HepG2 (cell line): ENCODE measurements around the gene VAC14. TPM values are rescaled to one million over a fixed set of nuclear protein-coding genes. Genes with fewer than 3 reads are reported as not detected.
A peak's percentile ranks its signal among the peaks of the same experiment; 100 is the strongest.

Experiments
- E2F2 ChIP-seq: sonication (generic); formaldehyde crosslinking; IDR thresholded peaks from 2 replicates; pipeline ENCODE4 v1.4.0; 2020; ENCODE audit warnings: missing genetic modification reagents, borderline replicate concordance
- FOXC1 ChIP-seq: sonication (generic); formaldehyde crosslinking; IDR thresholded peaks from 2 replicates; pipeline ENCODE4 v1.8.0; 2022; ENCODE audit warnings: mild to moderate bottlenecking, missing genetic modification reagents, borderline replicate concordance
- FOXO4 ChIP-seq: sonication (generic); formaldehyde crosslinking; conservative IDR thresholded peaks from 2 replicates; pipeline ENCODE4 v1.8.1; 2023; ENCODE audit warnings: missing genetic modification reagents
- HDAC2 ChIP-seq: sonication (generic); formaldehyde crosslinking; IDR thresholded peaks from 2 replicates; pipeline ENCODE4 v1.4.0; 2020; ENCODE audit warnings: missing genetic modification reagents
- HMGXB4 ChIP-seq, 2 experiments: sonication (generic) in 1 of 2; formaldehyde crosslinking in 1 of 2; IDR thresholded peaks; 2 replicates each; pipeline versions ENCODE4 v1.4.0 to v1.6.1; 2018 to 2020; ENCODE audit warnings: missing genetic modification reagents in 2 of 2, borderline replicate concordance in 1 of 2, low read depth in 1 of 2, mild to moderate bottlenecking in 1 of 2, missing biosample characterization in 1 of 2
- HOXA5 ChIP-seq: sonication (generic); formaldehyde crosslinking; IDR thresholded peaks from 2 replicates; pipeline ENCODE4 v1.4.0; 2020; ENCODE audit warnings: missing genetic modification reagents
- NR2F6 ChIP-seq, 2 experiments: IDR thresholded peaks; 2 replicates each; pipeline ENCODE4 v1.6.1; 2016; ENCODE audit warnings: antibody characterized with exemption in 1 of 2, mild to moderate bottlenecking in 1 of 2
- SNAPC4 ChIP-seq: sonication (generic); formaldehyde crosslinking; IDR thresholded peaks from 2 replicates; pipeline ENCODE4 v1.4.0; 2020; ENCODE audit warnings: mild to moderate bottlenecking, missing genetic modification reagents
- ZNF225 ChIP-seq: sonication (generic); formaldehyde crosslinking; IDR thresholded peaks from 2 replicates; pipeline ENCODE4 v1.4.0; 2020; ENCODE audit warnings: mild to moderate bottlenecking, missing genetic modification reagents
- ZNF253 ChIP-seq: sonication (generic); formaldehyde crosslinking; IDR thresholded peaks from 2 replicates; pipeline ENCODE4 v1.8.0; 2022; ENCODE audit warnings: mild to moderate bottlenecking, missing genetic modification reagents, borderline replicate concordance
- ZNF558 ChIP-seq: sonication (generic); formaldehyde crosslinking; IDR thresholded peaks from 2 replicates; pipeline ENCODE4 v1.9.0; 2022; ENCODE audit warnings: mild to moderate bottlenecking, missing genetic modification reagents, borderline replicate concordance
- polyA plus RNA-seq, 8 experiments: library from polyadenylated mRNA; depleted of rRNA in 3 of 8; stranded (reverse) in 7 of 8; unstranded in 1 of 8; fragments of >200 nt; fragmentation: Illumina TruSeq in 4 of 8; extraction: Trizol in 4 of 8; gene quantifications; 2 replicates each; pipeline versions ENCODE4 v1.2.1 to v1.2.3, GENCODE V29; 2011 to 2016; ENCODE audit warnings: low read depth in 4 of 8, missing spikeins in 1 of 8, mixed read lengths in 1 of 8; ENCODE audit not compliant: insufficient read depth in 1 of 8
- total RNA-seq, 5 experiments: library from RNA; depleted of rRNA; stranded (reverse); fragments of >200 nt; fragmentation: Illumina TruSeq; extraction: Trizol; gene quantifications; 2 replicates each; pipeline ENCODE4 v1.2.3, GENCODE V29; 2016; ENCODE audit warnings: low read depth in 1 of 5

VAC14 gene
- total and polyA plus RNA-seq, 2 of the 13 experiments (the other 11 are each of a cell fraction or from before 2014, with no cell fraction given), result 23.5 to 24.6 TPM

GRCh38 chr16:70724146-70725023 is 76.6 kb downstream of the VAC14 start (continued):
- peak; percentile 15 to 56 for TF ChIP-seq HMGXB4 (CRISPR knock-in tag; IDR thresholded peaks at IDR 0.05; ENCODE audit: borderline replicate concordance in 1 of 2, low read depth in 1 of 2)
- peak; percentile 68 for TF ChIP-seq HOXA5
- peak; percentile 40; the same call in 1 of the 2 replicates for TF ChIP-seq E2F2 (CRISPR knock-in tag)
- TF ChIP-seq FOXC1 (CRISPR knock-in tag), result peak; percentile 84
- no peak for TF ChIP-seq FOXO4
- peak; percentile 57 for TF ChIP-seq HDAC2 (CRISPR knock-in tag)
- TF ChIP-seq ZNF253 (CRISPR knock-in tag), result 0 out of 2 replicates have a peak, but pooled peaks have one; percentile 42
- no peak for TF ChIP-seq SNAPC4 (CRISPR knock-in tag)
- peak; percentile 70; the same call in 1 of the 2 replicates for TF ChIP-seq ZNF558 (CRISPR knock-in tag)
- TF ChIP-seq ZNF225 (CRISPR knock-in tag), result no peak; the same call in 1 of the 2 replicates
- peak; percentile 47 for TF ChIP-seq NR2F6 (IDR thresholded peaks at IDR 0.05)
- TF ChIP-seq NR2F6 (CRISPR knock-in tag; IDR thresholded peaks at IDR 0.05), result peak; percentile 71
